Osteocyte (in vitro differentiated cells): ENCODE data around the gene CD180. TPM values are rescaled to one million over a fixed set of nuclear protein-coding genes. Genes with fewer than 3 reads are reported as not detected.

Experiments used
- DNase-seq: peaks from one replicate; pipeline ENCODE4 v3.0.0; 2021; ENCODE audit warnings: mixed read lengths; ENCODE audit not compliant: unreplicated experiment; ENCODE audit errors: extremely low spot score
- H3K27ac Mint-ChIP-seq: one replicate; pipeline ENCODE4 v1.8.0; 2021; ENCODE audit warnings: mild to moderate bottlenecking, mixed read lengths; ENCODE audit not compliant: unreplicated experiment
- H3K27me3 Mint-ChIP-seq: one replicate; pipeline ENCODE4 v1.8.0; 2021; ENCODE audit warnings: mixed read lengths; ENCODE audit not compliant: unreplicated experiment
- H3K36me3 Mint-ChIP-seq: one replicate; pipeline ENCODE4 v1.8.0; 2021; ENCODE audit warnings: mixed read lengths; ENCODE audit not compliant: unreplicated experiment
- H3K4me1 Mint-ChIP-seq: one replicate; pipeline ENCODE4 v1.8.0; 2021; ENCODE audit warnings: mixed read lengths; ENCODE audit not compliant: unreplicated experiment
- H3K4me3 Mint-ChIP-seq: one replicate; pipeline ENCODE4 v1.8.0; 2021; ENCODE audit warnings: mild to moderate bottlenecking, moderate library complexity, mixed read lengths; ENCODE audit not compliant: unreplicated experiment
- H3K9me3 Mint-ChIP-seq: one replicate; pipeline ENCODE4 v1.8.0; 2021; ENCODE audit warnings: mixed read lengths; ENCODE audit not compliant: unreplicated experiment
- total RNA-seq: library from RNA; stranded (reverse); gene quantifications from 2 replicates; pipeline ENCODE4 v1.2.1, GENCODE V29; 2021
- TF ChIP-seq, protein P1 (sequence below): fragments of 200-600 bp; sonication (generic); IDR thresholded peaks from 2 replicates; pipeline ENCODE4 v1.5.0; 2021; ENCODE audit warnings: antibody characterized with exemption, mild to moderate bottlenecking, moderate library complexity

Gene CD180
- total RNA-seq, 1 donor from 2014 or later, result not detected

DNA sequence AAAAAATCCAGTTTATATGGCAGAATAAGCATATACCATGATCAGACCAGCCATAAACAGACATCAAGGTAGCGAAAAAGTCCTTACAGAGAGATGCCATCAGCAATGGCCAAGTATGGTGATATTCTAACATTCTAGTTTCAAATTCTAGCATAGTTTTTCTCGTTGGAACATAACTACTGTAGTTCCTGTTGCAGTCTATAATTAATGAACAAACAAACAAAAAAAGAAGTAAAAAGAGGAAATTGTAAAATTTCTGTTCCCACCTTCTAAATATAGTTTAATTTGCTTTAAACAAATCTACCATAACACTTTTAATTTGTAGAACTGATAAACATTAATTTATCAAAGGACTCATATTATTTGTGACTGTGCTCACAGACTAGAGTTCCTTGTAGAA is 9.9 kb upstream of the CD180 start:
- TF ChIP-seq, protein P1, sequence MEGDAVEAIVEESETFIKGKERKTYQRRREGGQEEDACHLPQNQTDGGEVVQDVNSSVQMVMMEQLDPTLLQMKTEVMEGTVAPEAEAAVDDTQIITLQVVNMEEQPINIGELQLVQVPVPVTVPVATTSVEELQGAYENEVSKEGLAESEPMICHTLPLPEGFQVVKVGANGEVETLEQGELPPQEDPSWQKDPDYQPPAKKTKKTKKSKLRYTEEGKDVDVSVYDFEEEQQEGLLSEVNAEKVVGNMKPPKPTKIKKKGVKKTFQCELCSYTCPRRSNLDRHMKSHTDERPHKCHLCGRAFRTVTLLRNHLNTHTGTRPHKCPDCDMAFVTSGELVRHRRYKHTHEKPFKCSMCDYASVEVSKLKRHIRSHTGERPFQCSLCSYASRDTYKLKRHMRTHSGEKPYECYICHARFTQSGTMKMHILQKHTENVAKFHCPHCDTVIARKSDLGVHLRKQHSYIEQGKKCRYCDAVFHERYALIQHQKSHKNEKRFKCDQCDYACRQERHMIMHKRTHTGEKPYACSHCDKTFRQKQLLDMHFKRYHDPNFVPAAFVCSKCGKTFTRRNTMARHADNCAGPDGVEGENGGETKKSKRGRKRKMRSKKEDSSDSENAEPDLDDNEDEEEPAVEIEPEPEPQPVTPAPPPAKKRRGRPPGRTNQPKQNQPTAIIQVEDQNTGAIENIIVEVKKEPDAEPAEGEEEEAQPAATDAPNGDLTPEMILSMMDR, result no peak
- H3K36me3 Mint-ChIP-seq, result no peaks in the 10 kb centered on the region
- H3K9me3 Mint-ChIP-seq, result no peaks in the 10 kb centered on the region
- peaks cover 18% of the 10 kb centered on the region for H3K27me3 Mint-ChIP-seq
- no peak overlapping the region for H3K4me3 Mint-ChIP-seq
- DNase-seq, result no peak
- H3K27ac Mint-ChIP-seq, result no peak overlapping the region
- H3K4me1 Mint-ChIP-seq, result peaks cover 2% of the 10 kb centered on the region

DNA sequence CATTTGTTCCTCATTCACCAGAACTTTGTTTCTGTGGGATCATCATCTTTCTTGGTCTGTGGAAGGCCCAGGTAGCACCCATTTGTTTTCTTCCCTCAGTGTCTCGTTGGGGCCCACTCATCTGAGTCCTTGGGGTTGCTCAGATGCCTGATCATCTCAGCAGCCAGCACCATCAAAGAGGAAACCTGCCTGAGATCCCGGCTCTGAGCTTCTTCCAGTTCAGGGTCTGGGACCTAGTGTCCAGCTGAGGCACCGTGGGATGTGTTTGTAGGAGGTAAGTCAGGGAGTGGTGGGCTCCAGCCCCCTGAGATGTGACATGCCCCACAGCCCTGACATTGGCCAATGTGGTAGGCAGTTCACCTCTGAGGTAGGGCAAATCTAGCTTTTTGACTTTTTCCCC is 9.4 kb upstream of the CD180 start:
- Mint-ChIP-seq H3K4me1 (peaks cover 2% of the 10 kb centered on the region), H3K9me3 (peaks cover 2% of the 10 kb centered on the region), H3K27ac (no peak overlapping the region)

DNA sequence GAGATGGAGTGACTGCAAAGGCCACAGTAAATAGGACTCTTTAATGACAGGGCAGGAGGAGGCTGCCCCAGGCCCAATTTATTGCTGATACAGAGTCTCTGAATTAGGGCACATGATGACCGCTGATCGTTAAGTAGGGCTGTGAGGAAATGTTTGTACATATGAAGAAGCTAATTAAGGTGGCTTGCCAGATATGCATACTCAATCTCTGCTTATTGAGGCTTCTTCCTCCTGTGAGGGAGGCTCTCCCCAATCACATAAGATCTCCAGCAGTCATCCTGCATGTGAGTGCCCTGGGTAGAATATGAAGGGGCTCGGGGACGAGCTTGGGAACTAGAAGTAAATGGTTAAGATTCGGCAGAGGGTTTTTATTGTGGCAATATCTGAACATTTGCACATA is 8.2 kb upstream of the CD180 start:
- Mint-ChIP-seq H3K27ac (no peak overlapping the region), H3K36me3 (no peaks in the 10 kb centered on the region), H3K9me3 (peaks cover 4% of the 10 kb centered on the region), H3K4me1 (peaks cover 2% of the 10 kb centered on the region), H3K27me3 (peaks cover 14% of the 10 kb centered on the region), H3K4me3 (no peak overlapping the region)
- DNase-seq, result peak; percentile 13
- TF ChIP-seq, protein P1, result no peak

More for the DNA sequence above, 9.4 kb upstream of the CD180 start:
- Mint-ChIP-seq H3K4me3 (no peak overlapping the region), H3K36me3 (no peaks in the 10 kb centered on the region), H3K27me3 (peaks cover 18% of the 10 kb centered on the region)
- DNase-seq, result peak; percentile 71
- TF ChIP-seq, protein P1, result no peak

DNA sequence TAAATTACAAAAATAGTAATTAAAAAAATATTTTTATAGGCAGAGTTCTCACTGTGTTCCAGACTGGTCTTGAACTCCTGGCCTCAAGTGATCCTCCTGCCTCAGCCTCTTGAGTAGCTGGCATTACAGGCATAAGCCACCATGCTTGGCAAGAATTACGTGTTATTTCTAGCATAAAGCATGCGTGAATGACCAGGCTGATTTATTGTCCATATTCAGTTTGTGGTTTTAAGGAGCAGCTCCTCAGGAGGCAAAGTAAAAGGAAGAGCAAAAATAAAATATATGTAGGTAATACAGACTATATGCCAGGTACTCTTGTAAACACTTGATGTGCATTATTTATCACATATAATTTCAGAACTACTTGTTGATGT is 7.1 kb upstream of the CD180 start:
- H3K4me3 Mint-ChIP-seq, result no peak overlapping the region
- peaks cover 4% of the 10 kb centered on the region for H3K9me3 Mint-ChIP-seq
- no peak overlapping the region for H3K27ac Mint-ChIP-seq
- DNase-seq, result peak; percentile 2
- H3K36me3 Mint-ChIP-seq, result no peaks in the 10 kb centered on the region
- H3K4me1 Mint-ChIP-seq, result no peaks in the 10 kb centered on the region
- TF ChIP-seq, protein P1, result no peak
- H3K27me3 Mint-ChIP-seq, result peaks cover 14% of the 10 kb centered on the region

DNA sequence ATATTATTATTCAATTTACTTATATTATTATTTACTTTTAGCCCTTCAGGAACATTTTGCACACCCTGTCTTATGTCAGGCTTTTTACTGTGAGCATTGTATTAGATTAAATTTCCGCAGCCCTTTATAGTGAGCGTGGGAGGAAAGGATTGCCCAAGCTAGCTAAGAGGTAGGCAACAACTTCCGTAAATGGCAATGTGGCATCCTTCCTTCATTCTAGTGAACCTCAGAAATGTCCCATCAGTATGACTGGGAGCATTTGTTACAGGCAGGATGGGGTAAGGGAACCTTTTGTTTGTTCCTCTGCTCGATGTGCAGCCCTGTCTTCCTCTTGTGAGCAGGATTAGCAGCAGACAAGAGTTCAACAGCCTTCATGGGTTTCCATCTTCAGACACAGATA is 6.2 kb upstream of the CD180 start:
- DNase-seq, result peak; percentile 4
- TF ChIP-seq, protein P1, result no peak
- peaks cover 14% of the 10 kb centered on the region for H3K27me3 Mint-ChIP-seq
- no peak overlapping the region for H3K4me3 Mint-ChIP-seq
- H3K27ac Mint-ChIP-seq, result no peak overlapping the region
- H3K4me1 Mint-ChIP-seq, result no peaks in the 10 kb centered on the region
- H3K36me3 Mint-ChIP-seq, result no peaks in the 10 kb centered on the region
- peaks cover 4% of the 10 kb centered on the region for H3K9me3 Mint-ChIP-seq
